GM18951 (cell line): ENCODE results near the gene PHF21A.
"Not testable (repeated sequence)": the region's sequence is repeated elsewhere in the genome, so short reads cannot be mapped to it uniquely, and the experiment has no call there.

Experiments
- POLR2A ChIP-seq: IDR thresholded peaks from 4 replicates; pipeline ENCODE4 v1.6.1; 2011; ENCODE audit warnings: mild to moderate bottlenecking; ENCODE audit not compliant: insufficient read length, insufficient read depth; ENCODE audit errors: extremely low read depth
- in situ Hi-C: fragments of 300-500 bp; cut with MboI; formaldehyde crosslinking; loops from one replicate; pipeline ENCODE4 v1.12.0; 2022; ENCODE audit warnings: low sequenced_read_pairs, mixed read lengths, inconsistent platforms; ENCODE audit not compliant: unreplicated experiment

The PHF21A gene

GRCh38 chr11:45901626-45902025 lies 219.6 kb downstream of the PHF21A start:
- in situ Hi-C loops = no loop called here
- TF ChIP-seq POLR2A = no peak

- in situ Hi-C loops = no loop called here
- TF ChIP-seq POLR2A = no peak
These were observed 220.2 kb downstream of the PHF21A start for GRCh38 chr11:45900916-45901617.

GRCh38 chr11:45900175-45900800 lies 221.0 kb downstream of the PHF21A start:
- in situ Hi-C loops = not testable (repeated sequence)

GRCh38 chr11:45899448-45900174 lies 221.6 kb downstream of the PHF21A start:
- TF ChIP-seq POLR2A = no peak
- in situ Hi-C loops = no loop called here

- TF ChIP-seq POLR2A = no peak
- in situ Hi-C loops = no loop called here
These were observed 222.2 kb downstream of the PHF21A start for GRCh38 chr11:45899086-45899447.

GRCh38 chr11:45897556-45897955 lies 223.7 kb downstream of the PHF21A start:
- TF ChIP-seq POLR2A = no peak
- in situ Hi-C loops = no loop called here

- in situ Hi-C loops = no loop called here
- no peak for TF ChIP-seq POLR2A
These were observed 224.8 kb downstream of the PHF21A start for GRCh38 chr11:45896422-45896984.

- TF ChIP-seq POLR2A = no peak
- in situ Hi-C loops = no loop called here
These were observed 225.5 kb downstream of the PHF21A start for GRCh38 chr11:45895553-45896259.

- in situ Hi-C loops = no loop called here
- TF ChIP-seq POLR2A = no peak
These were observed 226.6 kb downstream of the PHF21A start for GRCh38 chr11:45894555-45895247.

GRCh38 chr11:45892856-45893255 lies 228.4 kb downstream of the PHF21A start:
- in situ Hi-C loops = no loop called here

GRCh38 chr11:45890886-45891550 lies 230.2 kb downstream of the PHF21A start:
- no peak for TF ChIP-seq POLR2A
- in situ Hi-C loops = no loop called here

More at GRCh38 chr11:45892856-45893255, 228.4 kb downstream of the PHF21A start:
- TF ChIP-seq POLR2A = no peak

- TF ChIP-seq POLR2A = no peak
These were observed 231.3 kb downstream of the PHF21A start for GRCh38 chr11:45889966-45890365.

GRCh38 chr11:45889555-45889954 lies 231.7 kb downstream of the PHF21A start:
- TF ChIP-seq POLR2A = no peak
- in situ Hi-C loops = no loop called here

More at GRCh38 chr11:45889966-45890365, 231.3 kb downstream of the PHF21A start:
- in situ Hi-C loops = no loop called here
